Activated T-helper 1 cell treated with Interleukin-2 at 50 U/mL for 16 hours (primary cell): ENCODE measurements around the gene ZNF248.

Experiments used
- DNase-seq: peaks from one replicate; pipeline ENCODE4 v3.0.0-alpha.2; 2020; ENCODE audit warnings: low read depth

The ZNF248 gene

DNA sequence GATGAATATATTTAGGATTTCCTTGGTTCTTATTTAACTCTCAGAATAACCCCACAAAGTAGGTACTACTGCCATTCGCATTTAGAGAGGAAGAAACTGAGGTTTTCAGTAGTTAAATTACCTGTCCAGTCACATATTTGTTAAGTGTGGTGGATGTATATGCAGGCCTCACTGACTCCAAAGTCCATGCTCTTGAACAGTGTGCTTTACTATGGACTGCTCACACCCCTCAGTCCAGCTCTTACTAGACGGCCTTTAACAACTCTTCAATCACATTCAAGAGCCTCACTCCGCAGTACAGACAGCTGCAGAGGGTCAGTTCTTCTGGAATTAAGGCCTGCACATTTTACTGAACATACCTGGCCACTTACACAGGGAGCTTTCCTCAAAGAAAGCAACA lies 36.2 kb downstream of the ZNF248 start:
- no peak for DNase-seq

DNA sequence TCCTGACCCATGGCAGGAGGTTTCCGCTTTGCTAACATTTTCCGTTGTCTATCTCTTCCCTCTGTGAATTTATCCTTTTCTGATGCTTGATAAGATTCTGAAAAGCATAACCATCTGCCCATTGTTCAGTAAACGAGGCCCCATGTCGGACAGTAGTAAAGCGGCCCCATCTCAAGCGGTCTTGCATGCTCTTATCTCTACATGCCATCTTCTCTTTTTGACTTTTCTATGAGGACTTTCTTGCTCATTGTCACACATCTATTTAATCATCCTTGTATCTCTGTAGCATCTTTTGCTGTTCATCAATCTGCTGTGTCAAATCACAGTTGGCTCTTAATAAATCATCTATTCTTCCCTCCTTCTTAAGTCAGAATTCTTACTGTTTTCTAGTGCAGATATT lies 37.6 kb downstream of the ZNF248 start:
- DNase-seq, result no peak

GRCh38 chr10:37816290-37816689 lies 41.1 kb downstream of the ZNF248 start:
- DNase-seq, result no peak

GRCh38 chr10:37813763-37814162 lies 43.6 kb downstream of the ZNF248 start:
- no peak for DNase-seq

DNA sequence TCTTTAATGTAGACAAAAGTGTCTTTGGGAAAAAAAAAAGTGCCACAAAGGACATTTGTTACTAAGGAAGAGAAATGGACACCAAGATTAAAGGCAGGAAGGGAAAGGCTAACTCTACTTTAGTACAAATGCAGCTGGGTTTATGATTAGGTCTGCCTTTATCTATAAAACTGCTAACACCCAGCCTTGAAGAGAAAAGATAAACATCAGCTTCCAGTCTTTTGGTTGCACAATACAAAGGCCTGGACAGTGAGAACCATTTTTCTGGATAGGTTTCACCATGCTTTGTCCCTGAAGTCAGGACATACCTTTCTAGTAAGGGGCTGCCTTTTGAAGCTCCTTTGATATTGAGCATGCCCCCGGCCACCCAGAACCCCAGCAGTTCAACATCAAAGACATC lies 45.1 kb downstream of the ZNF248 start:
- no peak for DNase-seq

DNA sequence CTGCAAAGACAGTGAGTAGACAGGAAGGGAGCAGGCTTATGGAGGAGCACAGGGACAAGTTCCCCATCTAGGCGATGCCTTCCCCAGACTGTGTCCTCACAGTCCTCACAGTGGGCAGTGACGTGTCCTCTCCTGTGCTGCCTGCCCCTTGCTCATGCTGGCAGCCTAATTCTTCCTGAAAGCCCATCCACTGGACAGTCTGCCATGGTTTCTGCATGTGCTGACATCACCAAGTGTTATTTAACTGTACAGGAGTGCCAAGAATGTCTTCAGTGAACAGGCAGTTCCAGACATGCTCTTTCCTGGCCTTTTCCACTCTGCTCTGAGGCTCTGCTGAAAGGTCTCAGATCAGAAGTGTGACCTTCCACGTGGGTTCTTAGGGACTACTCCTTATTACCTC lies 54.1 kb downstream of the ZNF248 start:
- no peak for DNase-seq

GRCh38 chr10:37801557-37801956 lies 55.9 kb downstream of the ZNF248 start:
- DNase-seq, result no peak

DNA sequence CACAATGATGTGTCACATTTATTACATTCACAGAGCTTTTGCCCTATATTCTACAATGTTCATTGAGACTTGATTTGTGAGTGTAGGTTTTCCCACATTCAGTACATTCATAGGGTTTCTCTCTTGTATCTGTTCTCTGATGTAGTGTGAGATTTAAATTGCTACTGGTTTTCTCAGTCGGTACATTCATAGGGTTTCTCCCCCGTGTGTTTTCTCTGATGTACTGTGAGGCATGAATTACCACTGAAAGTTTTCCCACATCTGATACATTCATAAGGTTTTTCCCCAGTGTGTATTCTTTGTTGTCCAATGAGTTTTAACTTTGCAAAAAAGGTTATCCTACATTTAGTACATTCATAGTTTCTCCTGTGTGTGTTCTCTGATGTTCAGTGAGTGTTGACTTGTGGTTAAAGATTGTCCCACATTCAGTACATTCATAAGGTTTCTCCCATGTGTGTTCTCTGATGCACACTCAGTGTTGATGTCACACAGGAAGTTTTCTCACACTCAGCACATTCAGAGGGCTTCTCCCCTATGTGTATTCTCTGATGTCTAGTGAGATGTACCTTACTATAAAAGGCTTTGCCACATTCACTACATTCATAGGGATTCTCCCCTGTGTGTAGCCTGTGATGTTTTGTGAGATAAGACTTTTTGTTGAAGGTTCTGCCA lies 63.0 kb downstream of the ZNF248 start:
- DNase-seq, result no peak

DNA sequence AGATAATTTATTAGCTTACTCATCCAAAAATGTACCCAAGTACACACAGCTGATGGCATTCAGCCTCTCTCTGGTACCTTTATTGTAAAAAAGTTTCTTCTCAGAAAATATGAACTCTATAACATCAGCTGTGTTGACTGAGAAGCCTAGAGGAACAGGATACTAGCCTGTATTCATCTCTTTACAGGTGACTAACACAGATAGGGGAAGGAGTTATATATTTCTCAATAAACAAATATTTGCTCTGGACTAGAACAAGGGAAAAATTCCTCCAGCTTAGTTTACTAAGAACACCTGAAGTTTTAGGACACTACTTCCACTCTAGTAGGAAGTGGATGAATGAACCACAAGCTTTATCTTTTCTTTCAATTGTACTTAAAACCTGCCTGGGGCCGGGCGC lies 67.8 kb downstream of the ZNF248 start:
- DNase-seq, result no peak

GRCh38 chr10:37784678-37785077 lies 72.7 kb downstream of the ZNF248 start:
- DNase-seq, result no peak

GRCh38 chr10:37780536-37780935 lies 76.9 kb downstream of the ZNF248 start:
- DNase-seq, result no peak

DNA sequence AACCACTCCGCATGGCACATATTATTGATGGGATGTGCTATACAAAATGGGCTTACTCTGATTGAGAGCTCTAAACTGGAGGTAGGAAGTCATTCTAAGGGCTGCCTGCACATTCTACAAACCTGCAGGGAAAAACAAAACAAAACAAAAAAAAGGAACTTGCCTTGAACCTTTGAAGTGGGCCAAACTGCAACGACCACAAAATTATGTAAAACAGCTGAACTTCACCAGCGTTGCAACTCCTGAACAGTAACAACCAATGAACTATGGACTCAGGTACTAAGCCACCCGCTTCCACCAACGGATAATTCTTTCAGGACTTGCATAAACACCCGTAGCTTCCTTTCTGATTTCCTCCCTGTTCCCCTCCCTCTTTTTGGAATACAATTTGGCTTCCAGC lies 80.4 kb downstream of the ZNF248 start:
- DNase-seq, result no peak

DNA sequence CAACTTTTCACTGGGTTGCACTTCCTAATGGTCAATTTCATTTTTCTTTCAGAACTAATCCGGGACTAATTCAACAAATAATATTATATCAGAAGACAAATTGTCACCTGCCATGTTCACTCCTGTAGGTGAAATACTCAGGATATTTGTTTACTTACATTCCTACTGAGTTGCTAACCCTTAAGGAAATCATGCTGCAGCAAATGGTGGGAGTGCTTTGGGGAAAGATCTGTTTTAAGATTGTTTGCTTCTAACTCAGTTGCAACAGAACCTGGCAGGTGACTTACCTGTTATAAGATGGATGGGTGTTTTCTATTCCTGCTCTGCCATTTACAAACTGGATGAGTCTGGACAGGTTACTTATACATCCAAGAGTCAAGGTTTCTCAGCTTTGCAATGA lies 81.8 kb downstream of the ZNF248 start:
- no peak for DNase-seq

DNA sequence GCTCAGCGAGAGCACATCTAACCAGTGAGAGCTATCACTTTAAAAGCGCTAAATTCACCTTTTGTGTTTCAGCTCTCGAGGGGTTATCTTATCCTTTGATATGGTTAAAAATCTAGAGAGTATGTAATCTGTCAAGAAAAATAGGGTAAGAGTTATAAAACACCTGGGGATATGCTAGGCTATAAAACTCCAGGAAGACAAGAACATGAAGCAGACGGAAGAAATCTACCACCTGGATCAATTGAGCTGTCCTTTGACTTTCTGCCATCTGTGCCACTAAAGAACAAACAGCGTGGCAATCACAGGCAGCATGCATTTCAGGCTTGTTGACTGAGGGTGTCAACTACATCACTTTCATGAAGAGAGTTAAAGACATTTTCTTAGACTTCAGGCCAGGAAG lies 83.1 kb downstream of the ZNF248 start:
- no peak for DNase-seq

DNA sequence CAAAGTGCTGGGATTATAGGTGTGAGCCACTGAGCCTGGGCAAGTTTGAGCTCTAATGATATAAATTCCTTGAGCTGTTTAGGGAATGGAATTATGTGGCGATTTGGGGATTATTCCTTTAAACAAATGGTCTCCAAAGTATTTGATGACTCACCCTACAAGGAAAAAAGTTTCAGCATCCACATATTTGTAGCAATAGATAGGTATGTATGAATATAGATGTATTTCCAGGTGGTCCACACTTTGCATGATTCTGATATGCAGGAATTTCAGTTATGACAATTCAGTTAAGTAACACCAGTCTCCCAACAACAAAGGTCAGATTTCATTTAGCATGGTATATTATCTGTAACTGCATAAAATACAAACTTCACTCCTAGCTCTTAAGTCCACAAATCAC lies 92.2 kb downstream of the ZNF248 start:
- DNase-seq, result no peak

- no peak for DNase-seq
Measured at GRCh38 chr10:37763132-37763531, 94.3 kb downstream of the ZNF248 start.

DNA sequence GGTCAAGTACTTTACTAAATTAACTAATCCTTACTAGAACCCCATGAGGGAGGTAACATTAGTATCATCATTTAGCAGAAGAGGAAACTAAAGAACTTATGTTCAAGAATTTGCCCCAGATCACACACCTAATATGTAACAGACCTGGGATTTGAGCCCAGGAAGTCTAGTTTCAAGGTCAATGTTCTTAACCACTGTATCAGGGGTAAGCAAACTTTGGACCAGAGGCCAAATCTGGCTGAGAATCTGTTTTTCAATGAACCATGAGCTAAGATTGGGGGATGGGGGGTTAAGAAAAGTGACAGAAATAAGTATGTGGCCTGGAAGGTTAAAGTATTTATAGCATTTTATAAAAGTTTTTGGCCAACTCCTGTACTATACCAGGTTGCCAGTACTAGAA lies 95.1 kb downstream of the ZNF248 start:
- DNase-seq, result no peak

- no peak for DNase-seq
Measured at GRCh38 chr10:37760817-37761216, 96.6 kb downstream of the ZNF248 start.

GRCh38 chr10:37758074-37758473 lies 99.3 kb downstream of the ZNF248 start:
- no peak for DNase-seq

DNA sequence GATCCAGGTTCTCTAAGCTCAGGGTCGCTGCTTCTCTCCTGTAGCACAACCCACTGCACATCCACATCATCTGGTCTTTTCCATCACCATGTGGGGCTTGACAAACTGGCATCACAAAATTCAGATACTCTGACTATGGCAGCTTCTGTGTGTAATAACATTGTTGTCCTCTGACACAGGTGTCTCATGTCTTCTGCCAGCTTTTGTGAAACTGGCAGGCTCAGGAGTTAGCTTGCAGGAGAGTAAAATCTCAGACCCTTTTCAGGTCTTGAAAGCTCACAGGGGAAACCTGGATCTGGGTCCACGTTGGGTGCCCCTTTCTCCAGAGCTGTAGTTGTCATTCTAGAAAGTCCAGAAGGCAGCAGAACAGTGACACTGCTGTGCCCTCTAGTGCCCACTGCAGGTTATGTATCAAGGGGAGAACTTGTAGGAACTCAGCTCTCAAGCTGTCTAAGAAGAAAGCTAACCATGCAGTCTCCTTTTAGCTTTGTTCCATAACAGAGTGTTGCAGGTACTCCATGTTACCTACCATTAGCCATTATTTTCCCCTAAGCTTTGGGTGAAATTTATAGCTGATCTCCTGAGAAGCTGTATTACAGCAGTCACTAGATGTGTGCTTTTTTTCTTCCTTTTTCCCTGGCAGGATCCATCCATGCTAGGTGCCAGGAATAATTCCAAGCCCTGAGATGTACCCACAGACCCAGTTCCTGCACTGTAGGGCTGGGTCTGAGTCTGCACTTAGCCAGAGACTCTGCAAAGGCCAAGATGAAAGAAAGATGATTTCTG lies 102.7 kb downstream of the ZNF248 start:
- no peak for DNase-seq

DNA sequence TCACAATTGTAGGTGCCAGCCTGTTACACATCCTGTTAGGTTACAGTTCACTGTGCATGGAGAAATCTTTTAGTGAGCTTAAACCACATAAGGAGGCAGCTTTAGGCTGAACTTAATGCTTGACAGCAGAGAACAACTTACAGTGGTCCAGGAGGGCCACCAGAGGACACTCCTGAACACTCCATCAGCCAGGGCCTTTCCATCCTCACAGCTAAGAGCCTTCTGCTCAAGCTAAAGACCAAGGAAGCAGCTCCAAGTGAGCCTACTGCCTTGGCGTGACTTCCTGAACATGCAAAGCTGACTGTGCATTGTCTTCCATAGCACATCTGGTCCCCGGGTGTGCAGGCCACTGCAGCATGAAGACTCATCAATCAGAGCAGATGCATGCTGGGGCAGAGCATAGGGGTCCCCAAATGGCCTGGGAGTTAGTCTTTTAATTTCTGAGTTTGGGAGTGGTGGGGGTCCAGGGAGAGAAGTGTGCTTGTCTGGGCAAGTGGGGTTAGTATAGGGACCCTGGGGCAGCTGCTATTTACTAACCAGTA lies 105.0 kb downstream of the ZNF248 start:
- no peak for DNase-seq

- DNase-seq, result no peak
Measured at GRCh38 chr10:37748170-37748569, 109.2 kb downstream of the ZNF248 start.

- DNase-seq, result no peak
Measured at GRCh38 chr10:37747081-37747480, 110.3 kb downstream of the ZNF248 start.

DNA sequence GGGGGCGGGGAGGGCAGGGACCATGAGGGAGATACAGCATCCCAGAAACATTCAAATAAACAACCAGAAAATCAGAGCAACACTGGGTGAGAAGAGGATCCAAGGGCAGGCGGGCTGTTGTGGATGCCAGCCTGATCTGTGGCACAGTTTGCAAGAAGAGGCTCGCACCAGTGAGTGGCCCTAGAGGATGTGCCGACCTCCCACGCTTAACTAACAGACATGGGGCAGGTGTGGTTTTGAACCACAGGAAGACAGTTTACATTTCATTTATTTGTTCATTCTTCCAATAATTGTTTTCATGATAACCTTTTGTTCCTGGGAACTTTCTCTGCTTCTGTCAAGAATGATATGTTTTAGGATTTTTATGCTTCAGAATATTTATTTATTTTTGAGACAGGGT lies 115.6 kb downstream of the ZNF248 start:
- DNase-seq, result no peak
